ENCODE data around the gene NLRP4. TPM values are rescaled to one million over a fixed set of nuclear protein-coding genes. Genes with fewer than 3 reads are reported as not detected.
"Not testable (repeated sequence)": the region's sequence is repeated elsewhere in the genome, so short reads cannot be mapped to it uniquely, and the experiment has no call there.

NLRP4 gene
- total and polyA plus RNA-seq, 11 donors, result not detected

- DNase-seq (no peak), ATAC-seq (no peak)
- intact Hi-C loops (cut with DNase I), result no loop called here
- H3K36me3 ChIP-seq, result no peaks in the 10 kb centered on the region
- no peak overlapping the region for H3K4me3 ChIP-seq
- peaks cover 0 to 16% (median 0%) of the 10 kb centered on the region in 9 donors for H3K27me3 ChIP-seq
- TF ChIP-seq CTCF (IDR thresholded peaks at IDR 0.05), result peak in 1 of 12 donors; percentile 14
- no peak for TF ChIP-seq POLR2A (IDR thresholded peaks at IDR 0.05)
- WGBS, 4 donors, result 40 to 52% (median 46%) methylated on average over 9 of the region's 9 CpGs
- H3K27ac ChIP-seq, result no peak overlapping the region
- peaks cover 0 to 33% (median 8%) of the 10 kb centered on the region in 12 donors for H3K9me3 ChIP-seq
- no peaks in the 10 kb centered on the region for H3K4me1 ChIP-seq
These were observed 77.4 kb downstream of the NLRP4 start for GRCh38 chr19:55913643-55914268.

DNA sequence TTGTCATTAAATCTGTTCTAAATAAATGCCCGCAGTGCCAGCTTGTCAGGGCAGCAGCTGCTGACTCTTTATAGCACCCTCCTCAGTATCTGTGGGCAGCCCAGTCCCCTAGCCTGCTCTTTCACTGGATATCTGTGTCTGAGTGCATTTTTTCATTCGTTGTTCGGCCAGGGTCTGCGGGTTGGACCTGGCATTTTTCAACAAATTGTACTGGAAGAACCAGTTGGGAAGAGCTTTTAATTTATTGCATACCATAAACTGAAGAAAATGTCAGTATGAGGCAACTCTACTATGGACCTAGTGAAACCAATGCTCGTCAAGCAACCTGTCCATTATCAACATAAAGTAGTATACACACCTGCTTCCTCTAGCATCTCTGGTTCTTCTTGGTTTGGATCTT is 87.2 kb downstream of the NLRP4 start:
- H3K4me3 ChIP-seq, result no peak overlapping the region
- H3K36me3 ChIP-seq, result no peaks in the 10 kb centered on the region
- no peak for TF ChIP-seq CTCF (IDR thresholded peaks at IDR 0.05)
- TF ChIP-seq POLR2A (IDR thresholded peaks at IDR 0.05), result no peak
- no peaks in the 10 kb centered on the region for H3K27me3 ChIP-seq
- H3K27ac ChIP-seq, result no peak overlapping the region
- WGBS, 4 donors, result 65 to 75% (median 71%) methylated on average over 5 of the region's 5 CpGs
- H3K4me1 ChIP-seq, result no peaks in the 10 kb centered on the region
- peaks cover 0 to 25% (median 12%) of the 10 kb centered on the region in 12 donors for H3K9me3 ChIP-seq
- no peak for ATAC-seq
- intact Hi-C loops (cut with DNase I), result no loop called here
- DNase-seq, result no peak

- no peaks in the 10 kb centered on the region for H3K36me3 ChIP-seq
- intact Hi-C loops (cut with DNase I), result no loop called here
- TF ChIP-seq POLR2A (IDR thresholded peaks at IDR 0.05) (no peak), CTCF (IDR thresholded peaks at IDR 0.05) (no peak)
- 68 to 87% (median 78%) methylated on average over 7 to 8 of the region's 8 CpGs for WGBS, 4 donors
- H3K4me1 ChIP-seq, result no peaks in the 10 kb centered on the region
- DNase-seq, result no peak
- no peak overlapping the region for H3K4me3 ChIP-seq
- no peak for ATAC-seq
- H3K9me3 ChIP-seq, result peaks cover 0 to 8% (median 2%) of the 10 kb centered on the region in 12 donors
- H3K27me3 ChIP-seq, result no peaks in the 10 kb centered on the region
- no peak overlapping the region for H3K27ac ChIP-seq
These were observed 91.7 kb downstream of the NLRP4 start for GRCh38 chr19:55927991-55928390.

GRCh38 chr19:55929258-55929657 is 92.9 kb downstream of the NLRP4 start:
- H3K27me3 ChIP-seq; H3K27ac ChIP-seq; H3K9me3 ChIP-seq; intact Hi-C loops (cut with DNase I); ATAC-seq; H3K36me3 ChIP-seq; DNase-seq; H3K4me3 ChIP-seq; H3K4me1 ChIP-seq: not testable (repeated sequence)
- 88 to 91% (median 89%) methylated on average over 5 of the region's 5 CpGs for WGBS, 4 donors

- H3K36me3 ChIP-seq, result no peaks in the 10 kb centered on the region
- no peak for DNase-seq
- H3K4me3 ChIP-seq, result no peak overlapping the region
- WGBS, 4 donors, result 69 to 85% (median 82%) methylated on average over 14 of the region's 14 CpGs
- no peak for ATAC-seq
- H3K9me3 ChIP-seq, result no peaks in the 10 kb centered on the region
- intact Hi-C loops (cut with DNase I), result no loop called here
- no peak for TF ChIP-seq CTCF (IDR thresholded peaks at IDR 0.05)
- no peaks in the 10 kb centered on the region for H3K27me3 ChIP-seq
- H3K4me1 ChIP-seq, result no peaks in the 10 kb centered on the region
- no peak overlapping the region for H3K27ac ChIP-seq
These were observed 94.7 kb downstream of the NLRP4 start for GRCh38 chr19:55930996-55931515.
